Transverse colon (tissue), 4 donors: ENCODE measurements around the gene DAAM1. TPM values are rescaled to one million over a fixed set of nuclear protein-coding genes. Genes with fewer than 3 reads are reported as not detected.
A peak's percentile ranks its signal among the peaks of the same experiment; 100 is the strongest.

ENCODE experiments used
- DNase-seq: peaks from one replicate; pipeline ENCODE4 v3.0.0-alpha.2; 2019
- H3K27ac ChIP-seq, 4 donors: fragments of 200-600 bp; sonication (generic); 2 replicates each; pipeline ENCODE4 v1.5.1; 2016 to 2018; ENCODE audit warnings: inconsistent platforms in 4 of 4
- H3K27me3 ChIP-seq: fragments of 200-600 bp; sonication (generic); 2 replicates; pipeline ENCODE4 v1.5.1; 2017; ENCODE audit warnings: inconsistent platforms
- H3K36me3 ChIP-seq, 4 donors: fragments of 200-600 bp; sonication (generic); 2 replicates each; pipeline ENCODE4 v1.5.1; 2017 to 2019; ENCODE audit warnings: inconsistent platforms in 4 of 4
- H3K4me1 ChIP-seq, 4 donors: fragments of 200-600 bp; sonication (generic); 2 replicates each; pipeline ENCODE4 v1.5.1; 2017 to 2020; ENCODE audit warnings: inconsistent platforms in 4 of 4
- H3K4me3 ChIP-seq, 4 donors: fragments of 200-600 bp; sonication (generic); 1 replicate in 1 of 4; 2 replicates in 3 of 4; pipeline versions ENCODE4 v1.5.1 to v1.6.1; 2017 to 2019; ENCODE audit warnings: inconsistent platforms in 4 of 4
- H3K9me3 ChIP-seq, 2 donors: fragments of 200-600 bp; sonication (generic); 2 replicates each; pipeline ENCODE4 v1.5.1; 2017 to 2019; ENCODE audit warnings: inconsistent platforms in 2 of 2
- EP300 ChIP-seq: sonication (generic); formaldehyde crosslinking; IDR thresholded peaks from one replicate; pipeline ENCODE4 v1.6.1; 2017; ENCODE audit warnings: antibody characterized with exemption, low read depth
- POLR2A ChIP-seq: fragments of 450-650 bp; IDR thresholded peaks from one replicate; pipeline ENCODE4 v1.6.1; 2016; ENCODE audit warnings: antibody characterized with exemption, mild to moderate bottlenecking, moderate library complexity
- POLR2AphosphoS5 ChIP-seq, 3 donors: sonication (generic); formaldehyde crosslinking; IDR thresholded peaks; one replicate each; pipeline ENCODE4 v1.6.1; 2016; ENCODE audit warnings: antibody characterized with exemption in 3 of 3
- WGBS, 2 donors: methylation state at CpG; one replicate each; pipeline ENCODE4 v1.1.5; 2018; ENCODE audit warnings: low coverage in 1 of 2; 5-methylcytosine and 5-hydroxymethylcytosine counted together
- in situ Hi-C, 4 donors: fragments of 200-750 bp; cut with MboI; loops; one replicate each; pipeline versions ENCODE4 v1.15.0 to v1.15.1; 2017; ENCODE audit warnings: low sequenced_read_pairs in 3 of 4, low pct_ligation_motif_present in 1 of 4, low pct_unique_long_range_greater_than_20kb in 1 of 4
- intact Hi-C: fragments of 100-400 bp; cut with DNase I; formaldehyde crosslinking; loops from one replicate; pipeline ENCODE4 v1.15.1; 2023; ENCODE audit warnings: low total_unique reads
- total RNA-seq, 4 donors: library from RNA; depleted of rRNA; stranded (reverse); fragments of >200 nt; gene quantifications; one replicate each; pipeline ENCODE4 v1.1.0, GENCODE V29; 2016
- TF ChIP-seq, protein P1 (sequence below), 5 experiments: fragments of 200-600 bp in 3 of 5; fragments of 450-650 bp in 2 of 5; sonication (generic) in 3 of 5; IDR thresholded peaks; 1 replicate in 2 of 5; 2 replicates in 3 of 5; pipeline ENCODE4 v1.5.1; 2016 to 2017; ENCODE audit warnings: antibody characterized with exemption in 5 of 5, inconsistent platforms in 3 of 5, mild to moderate bottlenecking in 2 of 5, moderate library complexity in 1 of 5

Gene DAAM1
- total RNA-seq, 4 donors from 2014 or later, result 23.9 to 44.5 (median 42.8) TPM

DNA sequence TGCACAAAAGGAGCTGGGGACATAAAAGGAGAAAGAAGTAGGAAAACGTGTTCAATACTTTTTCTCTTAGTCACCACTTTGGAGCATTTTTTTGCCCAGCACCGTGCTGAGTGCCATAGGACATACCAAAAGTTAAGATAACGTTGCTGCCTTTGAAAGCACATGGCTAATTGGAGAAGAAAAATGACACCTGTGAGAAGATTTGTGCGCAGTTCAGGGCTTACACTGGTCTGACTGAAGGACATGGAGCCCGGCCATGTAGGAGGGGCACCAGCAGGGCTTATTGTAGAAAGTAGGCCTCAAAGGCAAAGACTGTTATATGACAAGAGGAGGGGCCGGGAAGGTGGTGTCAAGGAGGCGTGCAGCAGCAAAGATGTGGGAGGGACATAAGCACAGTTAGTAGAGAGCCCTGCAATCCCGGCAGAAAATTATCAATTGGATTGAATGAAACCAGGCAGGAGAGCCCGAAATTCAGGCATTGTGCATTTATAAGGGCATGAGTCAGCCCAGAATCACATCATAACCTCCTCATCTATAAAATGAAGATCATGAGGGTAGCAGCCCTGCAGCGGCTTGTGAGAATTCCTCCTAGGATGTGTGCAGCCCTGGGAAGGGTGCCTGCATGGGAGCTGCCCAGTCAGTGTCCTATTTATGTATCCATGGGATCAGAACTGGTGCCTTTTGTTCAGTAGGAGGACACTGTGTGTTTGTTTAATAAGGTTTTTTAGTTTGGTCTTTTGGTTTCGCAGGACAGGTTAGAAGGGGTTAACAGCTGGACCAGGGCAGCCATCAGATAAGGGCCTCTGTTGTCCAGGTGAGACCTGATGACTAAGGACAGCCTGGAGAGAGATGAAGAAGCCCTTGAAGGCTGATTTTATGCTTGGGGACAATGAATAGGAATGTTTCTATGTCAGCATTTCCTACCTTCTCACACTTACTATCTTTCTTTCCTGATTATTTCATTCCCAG is 154.3 kb downstream of the DAAM1 start:
- no peak for DNase-seq

DNA sequence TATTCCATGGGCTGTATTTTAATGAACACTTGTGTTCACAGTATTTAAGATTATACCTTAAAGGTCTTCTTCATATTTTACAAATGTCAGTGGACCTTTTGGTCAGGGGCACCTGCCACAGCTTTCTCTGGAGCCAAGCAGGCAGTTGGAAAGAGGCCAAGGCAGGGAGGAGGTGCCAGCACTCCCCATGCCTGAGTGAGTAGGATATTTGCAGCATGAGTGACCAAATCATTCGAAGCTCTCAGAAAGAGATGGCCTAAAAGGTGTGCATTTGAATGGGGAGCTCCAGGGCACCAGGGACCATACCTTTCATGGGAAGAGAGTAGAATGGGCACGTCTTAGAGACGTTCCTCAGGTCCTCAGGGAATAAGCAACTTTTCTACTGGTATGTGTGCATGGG is 155.1 kb downstream of the DAAM1 start:
- intact Hi-C loops (no loop called here), in situ Hi-C loops (no loop called here)
- WGBS, 2 donors, result 81% methylated on average over 3 of the region's 3 CpGs; no CpG with 5 or more reads in 1 of the 2 donors
- H3K27ac ChIP-seq, result peak overlapping the region; percentile 35 to 75 (median 64)
- no peak overlapping the region for H3K4me3 ChIP-seq
- H3K36me3 ChIP-seq, result peaks cover 0 to 5% (median 0%) of the 10 kb centered on the region in 4 donors
- TF ChIP-seq EP300, result no peak
- TF ChIP-seq, protein P1, sequence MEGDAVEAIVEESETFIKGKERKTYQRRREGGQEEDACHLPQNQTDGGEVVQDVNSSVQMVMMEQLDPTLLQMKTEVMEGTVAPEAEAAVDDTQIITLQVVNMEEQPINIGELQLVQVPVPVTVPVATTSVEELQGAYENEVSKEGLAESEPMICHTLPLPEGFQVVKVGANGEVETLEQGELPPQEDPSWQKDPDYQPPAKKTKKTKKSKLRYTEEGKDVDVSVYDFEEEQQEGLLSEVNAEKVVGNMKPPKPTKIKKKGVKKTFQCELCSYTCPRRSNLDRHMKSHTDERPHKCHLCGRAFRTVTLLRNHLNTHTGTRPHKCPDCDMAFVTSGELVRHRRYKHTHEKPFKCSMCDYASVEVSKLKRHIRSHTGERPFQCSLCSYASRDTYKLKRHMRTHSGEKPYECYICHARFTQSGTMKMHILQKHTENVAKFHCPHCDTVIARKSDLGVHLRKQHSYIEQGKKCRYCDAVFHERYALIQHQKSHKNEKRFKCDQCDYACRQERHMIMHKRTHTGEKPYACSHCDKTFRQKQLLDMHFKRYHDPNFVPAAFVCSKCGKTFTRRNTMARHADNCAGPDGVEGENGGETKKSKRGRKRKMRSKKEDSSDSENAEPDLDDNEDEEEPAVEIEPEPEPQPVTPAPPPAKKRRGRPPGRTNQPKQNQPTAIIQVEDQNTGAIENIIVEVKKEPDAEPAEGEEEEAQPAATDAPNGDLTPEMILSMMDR (IDR thresholded peaks at IDR 0.05), result no peak
- no peak for TF ChIP-seq POLR2A
- no peak for TF ChIP-seq POLR2AphosphoS5 (IDR thresholded peaks at IDR 0.05)
- H3K9me3 ChIP-seq, result no peaks in the 10 kb centered on the region
- H3K4me1 ChIP-seq, result peaks cover 0 to 7% (median 2%) of the 10 kb centered on the region in 4 donors
- H3K27me3 ChIP-seq, result no peaks in the 10 kb centered on the region
- no peak for DNase-seq

More for the DNA sequence above, 154.3 kb downstream of the DAAM1 start:
- in situ Hi-C loops, result no loop called here
- Histone ChIP-seq H3K9me3 (no peaks in the 10 kb centered on the region), H3K36me3 (peaks cover 0 to 5% (median 0%) of the 10 kb centered on the region in 4 donors), H3K27me3 (no peaks in the 10 kb centered on the region), H3K27ac (peak overlapping the region in 3 of 4 donors; percentile 35 to 75 (median 70)), H3K4me3 (no peak overlapping the region), H3K4me1 (peaks cover 0 to 10% (median 5%) of the 10 kb centered on the region in 4 donors)
- WGBS, 2 donors, result 91% methylated on average over 10 to 11 of the region's 11 CpGs
- intact Hi-C loops, result no loop called here
- TF ChIP-seq EP300, result no peak
- no peak for TF ChIP-seq POLR2AphosphoS5 (IDR thresholded peaks at IDR 0.05)

DNA sequence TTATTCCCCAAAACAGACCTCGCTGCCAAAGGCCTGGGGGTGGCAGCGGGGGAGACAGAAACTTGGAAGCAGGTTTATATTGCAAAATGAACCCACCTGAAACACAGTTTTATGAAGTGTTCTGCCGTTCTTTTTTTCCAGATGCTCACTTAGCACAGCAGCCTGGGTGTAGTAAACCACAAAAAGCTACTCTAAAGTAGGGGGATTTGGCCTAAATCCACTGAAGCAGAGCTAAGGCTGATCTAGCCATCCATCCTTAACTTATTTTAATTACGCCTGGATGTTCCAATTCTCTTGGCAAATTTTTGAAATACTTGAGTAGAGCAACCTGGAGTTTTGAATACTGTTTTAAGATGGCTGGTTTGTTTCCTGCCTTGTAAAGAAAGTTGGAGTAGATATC is 155.5 kb downstream of the DAAM1 start:
- peaks cover 0 to 8% (median 3%) of the 10 kb centered on the region in 4 donors for H3K4me1 ChIP-seq
- peaks cover 0 to 5% (median 0%) of the 10 kb centered on the region in 4 donors for H3K36me3 ChIP-seq
- no peak overlapping the region for H3K4me3 ChIP-seq
- H3K9me3 ChIP-seq, result no peaks in the 10 kb centered on the region
- intact Hi-C loops (no loop called here), in situ Hi-C loops (no loop called here)
- TF ChIP-seq POLR2A (no peak), POLR2AphosphoS5 (IDR thresholded peaks at IDR 0.05) (no peak), EP300 (no peak)
- TF ChIP-seq, protein P1 (IDR thresholded peaks at IDR 0.05), result no peak
- 77% methylated on average over 4 of the region's 4 CpGs; no CpG with 5 or more reads in 1 of the 2 donors for WGBS, 2 donors
- H3K27me3 ChIP-seq, result no peaks in the 10 kb centered on the region
- no peak for DNase-seq
- H3K27ac ChIP-seq, result peak overlapping the region; percentile 35 to 75 (median 64)

DNA sequence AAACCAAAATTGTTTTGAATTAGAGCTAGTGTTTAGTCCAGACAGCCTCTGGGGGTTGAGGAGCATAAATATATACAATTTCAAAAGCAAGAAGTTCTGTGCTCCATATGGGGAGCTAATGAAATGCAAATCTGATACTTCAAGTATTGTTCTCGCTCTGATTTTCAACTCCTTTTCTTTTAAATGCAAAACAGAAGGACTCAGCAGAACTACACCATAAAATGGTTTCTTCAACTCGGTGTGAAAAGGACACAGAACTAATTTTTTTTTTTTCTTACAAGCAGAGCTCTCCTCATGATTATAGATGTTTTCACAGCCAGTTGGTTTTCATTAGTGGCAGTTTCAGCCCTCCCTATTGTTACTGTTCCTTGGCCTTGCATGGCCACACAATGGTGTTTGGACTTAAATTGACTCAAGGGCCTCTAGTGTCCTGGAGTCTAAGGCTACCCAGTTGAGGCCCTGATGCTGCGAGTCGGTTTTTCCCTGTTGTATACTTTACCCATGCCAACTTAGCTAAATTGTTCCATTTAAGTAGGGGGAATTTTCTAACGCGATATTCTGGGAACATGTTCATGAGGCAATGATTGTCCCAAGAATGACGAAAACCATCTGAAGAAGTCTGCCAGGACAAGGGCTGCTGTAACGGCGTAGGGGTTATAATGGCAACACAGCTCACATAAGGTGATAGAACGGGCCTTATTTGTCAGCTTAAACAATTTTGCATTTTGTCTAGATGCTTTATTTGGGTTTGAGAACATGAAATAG is 156.4 kb downstream of the DAAM1 start:
- peaks cover 0 to 9% (median 3%) of the 10 kb centered on the region in 4 donors for H3K4me1 ChIP-seq
- H3K4me3 ChIP-seq, result no peak overlapping the region
- H3K36me3 ChIP-seq, result peaks cover 0 to 5% (median 0%) of the 10 kb centered on the region in 4 donors
- in situ Hi-C loops, result no loop called here
- no peaks in the 10 kb centered on the region for H3K9me3 ChIP-seq
- 78 to 84% methylated on average over 5 to 10 of the region's 10 CpGs for WGBS, 2 donors
- no peaks in the 10 kb centered on the region for H3K27me3 ChIP-seq
- H3K27ac ChIP-seq, result peak overlapping the region; percentile 57 to 75 (median 70)
- intact Hi-C loops, result no loop called here
- DNase-seq, result no peak
- TF ChIP-seq EP300 (peak; percentile 13), POLR2A (no peak), POLR2AphosphoS5 (IDR thresholded peaks at IDR 0.05) (peak in 1 of 3 donors; percentile 46)
- TF ChIP-seq, protein P1 (IDR thresholded peaks at IDR 0.05), result no peak
